GM12878 (cell line): ENCODE measurements around the gene SLIT1. TPM values are rescaled to one million over a fixed set of nuclear protein-coding genes. Genes with fewer than 3 reads are reported as not detected.

Experiments
- BACH1 ChIP-seq: fragments of 450-650 bp; IDR thresholded peaks from 2 replicates; pipeline ENCODE4 v1.6.1; 2017; ENCODE audit warnings: mild to moderate bottlenecking, borderline replicate concordance
- BRCA1 ChIP-seq: IDR thresholded peaks from 2 replicates; pipeline ENCODE4 v1.6.1; 2011; ENCODE audit warnings: low read depth, low read length, improper control_type of control experiment
- CREB1 ChIP-seq: IDR thresholded peaks from 2 replicates; pipeline ENCODE4 v1.6.1; 2012; ENCODE audit warnings: low read depth, mild to moderate bottlenecking, inconsistent platforms
- EZH2 ChIP-seq: IDR thresholded peaks from 2 replicates; pipeline ENCODE4 v1.6.1; 2012; ENCODE audit warnings: low read depth, mild to moderate bottlenecking, control low read depth, inconsistent platforms, low read length, borderline replicate concordance; ENCODE audit not compliant: control insufficient read depth
- IRF5 ChIP-seq: fragments of 450-650 bp; IDR thresholded peaks from 2 replicates; pipeline ENCODE4 v1.6.1; 2017; ENCODE audit warnings: borderline replicate concordance
- MEF2B ChIP-seq: fragments of 450-650 bp; IDR thresholded peaks from 2 replicates; pipeline ENCODE4 v1.6.1; 2018; ENCODE audit warnings: mild to moderate bottlenecking, moderate library complexity; ENCODE audit not compliant: partially characterized antibody, poor library complexity, severe bottlenecking
- MLLT1 ChIP-seq: fragments of 450-650 bp; IDR thresholded peaks from 2 replicates; pipeline ENCODE4 v1.6.1; 2016; ENCODE audit warnings: mild to moderate bottlenecking
- NFXL1 ChIP-seq: fragments of 450-650 bp; IDR thresholded peaks from 2 replicates; pipeline ENCODE4 v1.6.1; 2017; ENCODE audit warnings: antibody characterized with exemption, mild to moderate bottlenecking, borderline replicate concordance
- NR2C1 ChIP-seq: fragments of 450-650 bp; IDR thresholded peaks from 2 replicates; pipeline ENCODE4 v1.6.1; 2017; ENCODE audit warnings: antibody characterized with exemption, mild to moderate bottlenecking, moderate library complexity
- NR2C2 ChIP-seq: IDR thresholded peaks from 2 replicates; pipeline ENCODE4 v1.6.1; 2011; ENCODE audit warnings: borderline replicate concordance, low read depth; ENCODE audit not compliant: control insufficient read depth, insufficient read length
- POLR2AphosphoS5 ChIP-seq: IDR thresholded peaks from 2 replicates; pipeline ENCODE4 v1.6.1; 2011; ENCODE audit warnings: mild to moderate bottlenecking, low read length, inconsistent platforms
- RAD51 ChIP-seq: fragments of 450-650 bp; IDR thresholded peaks from 2 replicates; pipeline ENCODE4 v1.6.1; 2016; ENCODE audit warnings: moderate library complexity, mild to moderate bottlenecking, inconsistent platforms
- RB1 ChIP-seq: fragments of 450-650 bp; formaldehyde crosslinking; IDR thresholded peaks from 2 replicates; pipeline ENCODE4 v1.6.1; 2017; ENCODE audit warnings: mild to moderate bottlenecking, borderline replicate concordance
- SMC3 ChIP-seq: IDR thresholded peaks from 2 replicates; pipeline ENCODE4 v1.6.1; 2011; ENCODE audit warnings: low read length, improper control_type of control experiment, borderline replicate concordance
- SP1 ChIP-seq: IDR thresholded peaks from one replicate; pipeline ENCODE4 v1.6.1; 2011; ENCODE audit warnings: low read depth, low read length
- SRF ChIP-seq, 2 experiments: IDR thresholded peaks; 2 replicates each; pipeline ENCODE4 v1.6.1; 2011; ENCODE audit warnings: low read depth in 2 of 2, low read length in 2 of 2, mild to moderate bottlenecking in 1 of 2, moderate library complexity in 1 of 2
- TCF7 ChIP-seq: IDR thresholded peaks from 2 replicates; pipeline ENCODE4 v1.6.1; 2014; ENCODE audit warnings: antibody characterized with exemption, borderline replicate concordance
- YY1 ChIP-seq: IDR thresholded peaks from 2 replicates; pipeline ENCODE4 v1.6.1; 2011; ENCODE audit warnings: low read depth, mild to moderate bottlenecking, low read length
- ZBTB11 ChIP-seq: fragments of 450-650 bp; formaldehyde crosslinking; IDR thresholded peaks from 2 replicates; pipeline ENCODE4 v1.5.0; 2022; ENCODE audit warnings: mild to moderate bottlenecking, missing genetic modification characterization
- ZBTB4 ChIP-seq: fragments of 450-650 bp; formaldehyde crosslinking; IDR thresholded peaks from 2 replicates; pipeline ENCODE4 v1.4.0; 2022; ENCODE audit warnings: mild to moderate bottlenecking, moderate library complexity
- ZNF217 ChIP-seq: fragments of 450-650 bp; IDR thresholded peaks from 2 replicates; pipeline ENCODE4 v1.6.1; 2017; ENCODE audit warnings: antibody characterized with exemption, mild to moderate bottlenecking
- ZNF384 ChIP-seq: IDR thresholded peaks from 2 replicates; pipeline ENCODE4 v1.6.1; 2012; ENCODE audit warnings: low read depth, mild to moderate bottlenecking, low read length, improper control_type of control experiment, borderline replicate concordance
- ZNF622 ChIP-seq: fragments of 450-650 bp; IDR thresholded peaks from 2 replicates; pipeline ENCODE4 v1.6.1; 2017; ENCODE audit warnings: mild to moderate bottlenecking, inconsistent platforms
- ZZZ3 ChIP-seq: IDR thresholded peaks from 2 replicates; pipeline ENCODE4 v1.6.1; 2011; ENCODE audit warnings: low read depth; ENCODE audit not compliant: control insufficient read depth, insufficient read length
- polyA plus RNA-seq, 11 experiments: library from polyadenylated mRNA; depleted of rRNA in 4 of 11; unstranded in 6 of 11; stranded (reverse) in 5 of 11; fragments of >200 nt; fragmentation: Nextera tagmentation in 4 of 11; fragmentation: Illumina TruSeq in 1 of 11; extraction: Ambion mirVana in 4 of 11; extraction: Trizol in 1 of 11; gene quantifications; 1 replicate in 1 of 11; 2 replicates in 10 of 11; pipeline versions ENCODE4 v1.2.1 to v1.2.3, GENCODE V29; 2011 to 2016; ENCODE audit warnings: inconsistent platforms in 2 of 11, missing spikeins in 2 of 11, low read depth in 1 of 11
- total RNA-seq, 4 experiments: library from RNA; depleted of rRNA in 3 of 4; stranded (reverse); fragments of >200 nt in 3 of 4; fragmentation: Illumina TruSeq in 1 of 4; extraction: Trizol in 1 of 4; gene quantifications; 2 replicates each; pipeline versions ENCODE4 v1.2.1 to v1.2.3, GENCODE V29; 2013 to 2021

The SLIT1 gene
- total and polyA plus RNA-seq, 10 of the 15 experiments (the other 5 are each of a cell fraction or from before 2014, with no cell fraction given), result 0.04 to 0.19 (median 0.06) TPM; not detected in 4

- TF ChIP-seq RB1 (no peak), NR2C1 (no peak), IRF5 (no peak), ZBTB4 (CRISPR knock-in tag) (no peak), MEF2B (no peak), SRF (IDR thresholded peaks at IDR 0.05; ENCODE audit: low read depth in 2 of 2, low read length in 2 of 2) (peak in 1 of 2 experiments; percentile 73; a peak in 1 of 4 replicates), ZBTB11 (no peak), ZNF217 (no peak), EZH2 (no peak), ZZZ3 (no peak), SP1 (no peak), ZNF384 (no peak), MLLT1 (no peak), NFXL1 (no peak), TCF7 (peak; percentile 83; the same call in 1 of the 2 replicates), POLR2AphosphoS5 (no peak), ZNF622 (no peak), RAD51 (no peak), NR2C2 (no peak), BACH1 (no peak), YY1 (no peak), CREB1 (no peak), SMC3 (no peak), BRCA1 (no peak)
Observed at GRCh38 chr10:97230146-97230545, 44.4 kb upstream of the SLIT1 start (continued).
